ENCODE results near the gene HBD. TPM values are rescaled to one million over a fixed set of nuclear protein-coding genes. Genes with fewer than 3 reads are reported as not detected.

Gene HBD
- total and polyA plus RNA-seq, 11 donors, result 4.2 TPM; not detected in 10

GRCh38 chr11:5204787-5205186 is 29.5 kb downstream of the HBD start:
- WGBS, 4 donors, result 7 to 20% (median 14%) methylated on average over 1 of the region's 1 CpG
- ATAC-seq, result peak in 2 of 4 donors; percentile 48 to 57
- no peak for DNase-seq
- TF ChIP-seq CTCF (IDR thresholded peaks at IDR 0.05), result peak in 10 of 12 donors; percentile 20 to 51 (median 38)
- TF ChIP-seq POLR2A (IDR thresholded peaks at IDR 0.05), result no peak
- Histone ChIP-seq H3K4me1 (no peaks in the 10 kb centered on the region), H3K9me3 (no peaks in the 10 kb centered on the region), H3K4me3 (no peak overlapping the region), H3K27me3 (peaks cover 0 to 4% (median 0%) of the 10 kb centered on the region in 9 donors), H3K36me3 (no peaks in the 10 kb centered on the region), H3K27ac (no peak overlapping the region)
- intact Hi-C loops (cut with DNase I), result loop anchor here in 7 of 10 donors (2.0 to 10.0 kb wide), 4 partner anchors 176 to 1158 kb away; partner anchors contain the start of genes OR51M1 (in 4 of the 7) and OR52N2 (in 1 of the 7)

DNA sequence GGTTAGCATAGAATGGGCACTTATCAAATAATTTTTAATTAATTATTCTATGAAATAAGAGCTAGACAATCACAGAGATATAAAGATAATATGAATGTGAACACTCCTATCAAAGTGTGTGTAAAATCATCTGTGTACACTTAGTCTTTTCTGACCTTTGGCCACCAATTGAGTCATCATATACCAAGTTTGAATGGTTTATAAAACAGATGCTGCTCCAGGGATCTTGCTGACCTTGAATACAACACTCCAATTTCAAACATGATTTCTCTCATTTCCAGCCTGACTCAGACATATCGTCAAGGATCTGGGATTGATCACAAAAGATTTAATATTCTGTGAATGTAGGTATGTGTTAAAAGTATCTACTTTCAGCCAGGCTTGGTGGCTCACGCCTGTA is 30.9 kb downstream of the HBD start:
- Histone ChIP-seq H3K27me3 (peaks cover 0 to 4% (median 0%) of the 10 kb centered on the region in 9 donors), H3K4me3 (no peak overlapping the region), H3K4me1 (no peaks in the 10 kb centered on the region), H3K9me3 (no peaks in the 10 kb centered on the region), H3K36me3 (no peaks in the 10 kb centered on the region), H3K27ac (no peak overlapping the region)
- no peak for ATAC-seq
- 73 to 85% (median 77%) methylated on average over 2 of the region's 2 CpGs for WGBS, 4 donors
- no peak for DNase-seq
- TF ChIP-seq POLR2A (IDR thresholded peaks at IDR 0.05), result no peak
- no peak for TF ChIP-seq CTCF (IDR thresholded peaks at IDR 0.05)
- intact Hi-C loops (cut with DNase I), result loop anchor here in 4 of 10 donors (5.0 to 10.0 kb wide), 3 partner anchors 179 to 1159 kb away; partner anchors contain the start of genes OR51M1 (in 3 of the 4) and OR52N2 (in 1 of the 4)

DNA sequence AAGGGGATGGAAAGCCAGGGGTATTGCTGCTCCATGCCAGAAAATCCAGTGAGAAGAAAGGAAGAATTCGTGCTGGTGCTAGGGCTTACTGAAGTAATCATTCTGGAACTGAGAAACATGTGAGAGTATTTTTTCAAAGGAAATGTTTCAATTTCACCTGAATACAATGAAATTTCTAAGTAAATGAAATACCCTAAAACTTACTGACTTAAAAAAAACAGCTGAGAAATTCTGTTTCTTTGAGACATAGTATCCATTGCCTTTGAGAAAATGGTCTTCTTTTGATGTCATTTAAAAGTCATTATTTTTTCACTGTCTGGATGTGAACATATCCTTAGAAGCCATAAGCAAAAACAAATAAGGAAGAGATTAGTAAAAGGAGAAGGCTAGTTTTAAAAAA is 33.7 kb downstream of the HBD start, which contains the start of gene OR51V1:
TSS of gene OR51V1 (minus strand) at position 101 of the 400 bp plus-strand sequence. CDS start at position 101, 0 bp downstream.
- intact Hi-C loops (cut with DNase I), result loop anchor here in 5 of 10 donors (2.0 to 10.0 kb wide), 4 partner anchors 180 to 1162 kb away; partner anchors contain the start of genes OR51M1 (in 3 of the 5) and OR52N2 (in 1 of the 5)
- Histone ChIP-seq H3K27ac (no peak within 1 kb of the TSS), H3K4me1 (no peaks in the 10 kb centered on the region), H3K27me3 (peaks cover 0 to 4% (median 0%) of the 10 kb centered on the region in 9 donors), H3K36me3 (no peaks in the 10 kb centered on the region), H3K4me3 (no peak within 1 kb of the TSS), H3K9me3 (no peaks in the 10 kb centered on the region)
- TF ChIP-seq POLR2A (IDR thresholded peaks at IDR 0.05) (no peak), CTCF (IDR thresholded peaks at IDR 0.05) (no peak)
- WGBS, 4 donors, result 63 to 85% (median 66%) methylated on average over 1 of the region's 1 CpG
- ATAC-seq (no peak), DNase-seq (no peak)

GRCh38 chr11:5198285-5198684 is 36.0 kb downstream of the HBD start:
- intact Hi-C loops (cut with DNase I), result no loop called here
- Histone ChIP-seq H3K27me3 (peaks cover 0 to 4% (median 0%) of the 10 kb centered on the region in 9 donors), H3K9me3 (no peaks in the 10 kb centered on the region), H3K27ac (no peak overlapping the region), H3K36me3 (no peaks in the 10 kb centered on the region), H3K4me1 (no peaks in the 10 kb centered on the region), H3K4me3 (no peak overlapping the region)
- TF ChIP-seq CTCF (IDR thresholded peaks at IDR 0.05) (no peak), POLR2A (IDR thresholded peaks at IDR 0.05) (no peak)
- DNase-seq, result no peak
- ATAC-seq, result no peak

All from heart left ventricle (tissue), 16 donors.